ENCODE results near the gene IL1RAPL2. TPM values are rescaled to one million over a fixed set of nuclear protein-coding genes. Genes with fewer than 3 reads are reported as not detected.

The IL1RAPL2 gene
- total RNA-seq, 1 donor from 2014 or later, result not detected

DNA sequence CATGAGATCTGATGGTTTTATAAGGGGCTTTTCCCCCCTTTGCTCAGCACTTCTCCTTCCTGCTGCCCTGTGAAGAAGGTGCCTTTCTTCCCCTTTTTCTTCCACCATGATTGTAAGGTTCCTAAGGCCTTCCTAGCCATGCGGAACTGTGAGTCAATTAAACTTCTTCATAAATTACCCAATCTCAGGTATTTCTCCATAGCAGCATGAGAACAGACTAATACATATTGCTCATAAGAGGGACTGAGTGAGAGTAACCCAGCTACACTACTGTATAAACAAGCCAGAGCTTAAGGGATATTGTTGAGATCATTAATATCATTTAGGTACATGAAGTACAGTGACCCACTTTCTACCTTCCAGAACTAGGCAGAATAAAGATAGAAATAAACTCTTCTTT, 551.6 kb downstream of the IL1RAPL2 start:
- DNase-seq (no peak), ATAC-seq (ENCODE audit: low read depth) (no peak)
- ChIA-PET CTCF (no interaction called here), POLR2A (no interaction called here)
- Mint-ChIP-seq H3K36me3 (ENCODE audit: low read depth) (no peaks in the 10 kb centered on the region), H3K4me3 (no peak overlapping the region), H3K27me3 (no peaks in the 10 kb centered on the region), H3K9me3 (no peaks in the 10 kb centered on the region), H3K4me1 (no peaks in the 10 kb centered on the region), H3K27ac (no peak overlapping the region)
- intact Hi-C loops (cut with micrococcal nuclease), result no loop called here
- TF ChIP-seq, protein P1, sequence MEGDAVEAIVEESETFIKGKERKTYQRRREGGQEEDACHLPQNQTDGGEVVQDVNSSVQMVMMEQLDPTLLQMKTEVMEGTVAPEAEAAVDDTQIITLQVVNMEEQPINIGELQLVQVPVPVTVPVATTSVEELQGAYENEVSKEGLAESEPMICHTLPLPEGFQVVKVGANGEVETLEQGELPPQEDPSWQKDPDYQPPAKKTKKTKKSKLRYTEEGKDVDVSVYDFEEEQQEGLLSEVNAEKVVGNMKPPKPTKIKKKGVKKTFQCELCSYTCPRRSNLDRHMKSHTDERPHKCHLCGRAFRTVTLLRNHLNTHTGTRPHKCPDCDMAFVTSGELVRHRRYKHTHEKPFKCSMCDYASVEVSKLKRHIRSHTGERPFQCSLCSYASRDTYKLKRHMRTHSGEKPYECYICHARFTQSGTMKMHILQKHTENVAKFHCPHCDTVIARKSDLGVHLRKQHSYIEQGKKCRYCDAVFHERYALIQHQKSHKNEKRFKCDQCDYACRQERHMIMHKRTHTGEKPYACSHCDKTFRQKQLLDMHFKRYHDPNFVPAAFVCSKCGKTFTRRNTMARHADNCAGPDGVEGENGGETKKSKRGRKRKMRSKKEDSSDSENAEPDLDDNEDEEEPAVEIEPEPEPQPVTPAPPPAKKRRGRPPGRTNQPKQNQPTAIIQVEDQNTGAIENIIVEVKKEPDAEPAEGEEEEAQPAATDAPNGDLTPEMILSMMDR (IDR thresholded peaks at IDR 0.05), result no peak

DNA sequence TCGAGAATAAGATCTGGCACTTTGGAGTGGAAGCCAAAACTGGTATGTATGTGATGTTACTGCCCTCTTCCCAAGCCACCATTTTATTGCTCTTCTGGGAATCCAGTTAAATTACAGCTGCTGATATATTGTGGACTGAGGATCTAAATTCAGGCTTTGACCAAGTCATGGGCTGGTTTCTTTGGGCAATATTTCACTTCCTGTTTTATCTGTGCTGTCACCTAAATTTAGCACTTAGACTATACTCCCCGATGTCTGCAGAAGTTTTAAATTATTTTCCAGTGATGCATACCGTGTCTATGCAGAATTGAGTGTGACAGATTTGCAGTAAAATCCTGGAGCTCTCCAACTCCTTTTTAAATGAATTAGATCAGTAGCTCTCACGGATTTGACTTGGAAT, 554.5 kb downstream of the IL1RAPL2 start:
- no peaks in the 10 kb centered on the region for H3K27me3 Mint-ChIP-seq
- H3K27ac Mint-ChIP-seq, result no peak overlapping the region
- no peak for DNase-seq
- ChIA-PET CTCF (no interaction called here), POLR2A (no interaction called here)
- no peak for ATAC-seq (ENCODE audit: low read depth)
- intact Hi-C loops (cut with micrococcal nuclease), result loop anchor here (10.0 kb wide), 1 partner anchor 56 kb away; no protein-coding TSS in a partner anchor
- no peaks in the 10 kb centered on the region for H3K9me3 Mint-ChIP-seq
- no peaks in the 10 kb centered on the region for H3K36me3 Mint-ChIP-seq (ENCODE audit: low read depth)
- TF ChIP-seq, protein P1 (IDR thresholded peaks at IDR 0.05), result no peak
- H3K4me1 Mint-ChIP-seq, result no peaks in the 10 kb centered on the region
- no peak overlapping the region for H3K4me3 Mint-ChIP-seq

DNA sequence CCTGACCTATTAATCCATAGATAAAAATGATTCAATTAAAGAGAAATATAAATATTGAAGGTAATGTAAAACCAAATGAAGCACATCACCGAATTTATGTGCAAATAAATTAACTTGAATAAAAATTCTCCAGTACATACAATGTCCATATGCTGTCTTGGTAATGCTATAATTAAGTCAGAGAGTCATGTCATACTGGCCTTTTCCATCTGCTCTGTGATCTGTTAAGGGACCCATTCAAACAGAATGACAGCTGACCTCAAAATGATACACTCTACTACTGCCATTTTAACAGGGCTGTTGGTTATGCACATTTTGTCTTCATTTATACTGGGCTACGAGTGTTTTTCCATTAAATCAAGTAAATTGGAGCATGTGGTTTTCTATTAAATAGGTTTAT, 555.2 kb downstream of the IL1RAPL2 start:
- ChIA-PET CTCF (no interaction called here), POLR2A (no interaction called here)
- H3K36me3 Mint-ChIP-seq (ENCODE audit: low read depth), result no peaks in the 10 kb centered on the region
- TF ChIP-seq, protein P1 (IDR thresholded peaks at IDR 0.05), result no peak
- ATAC-seq (ENCODE audit: low read depth), result no peak
- no peak for DNase-seq
- H3K27ac Mint-ChIP-seq, result no peak overlapping the region
- H3K9me3 Mint-ChIP-seq, result no peaks in the 10 kb centered on the region
- no peak overlapping the region for H3K4me3 Mint-ChIP-seq
- intact Hi-C loops (cut with micrococcal nuclease), result loop anchor here (10.0 kb wide), 1 partner anchor 56 kb away; no protein-coding TSS in a partner anchor
- no peaks in the 10 kb centered on the region for H3K27me3 Mint-ChIP-seq
- no peaks in the 10 kb centered on the region for H3K4me1 Mint-ChIP-seq

DNA sequence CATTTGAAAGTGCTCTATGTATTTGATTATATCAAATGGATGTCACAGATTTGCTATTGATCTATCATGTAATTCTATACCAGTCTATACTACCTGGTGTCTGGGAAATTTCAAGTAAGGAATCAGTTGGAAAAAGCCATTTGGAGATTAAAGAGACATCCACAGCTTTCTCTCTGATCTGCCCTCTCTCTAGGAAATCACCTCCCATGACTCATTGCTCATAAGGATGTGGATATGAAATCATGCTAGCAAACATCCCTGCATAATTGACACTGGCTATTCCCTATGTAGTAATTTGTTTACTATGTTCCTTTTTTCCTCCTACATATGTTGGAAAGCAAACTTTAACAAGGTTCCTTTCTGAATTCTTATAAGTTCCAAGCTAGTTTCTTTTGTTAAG, 560.2 kb downstream of the IL1RAPL2 start:
- Mint-ChIP-seq H3K36me3 (ENCODE audit: low read depth) (no peaks in the 10 kb centered on the region), H3K4me3 (no peak overlapping the region), H3K27me3 (no peaks in the 10 kb centered on the region), H3K4me1 (no peaks in the 10 kb centered on the region), H3K27ac (no peak overlapping the region), H3K9me3 (no peaks in the 10 kb centered on the region)
- TF ChIP-seq, protein P1 (IDR thresholded peaks at IDR 0.05), result no peak
- intact Hi-C loops (cut with micrococcal nuclease), result loop anchor here (10.0 kb wide), 1 partner anchor 61 kb away; no protein-coding TSS in a partner anchor
- ATAC-seq (ENCODE audit: low read depth) (no peak), DNase-seq (no peak)
- CTCF ChIA-PET, result no interaction called here
- POLR2A ChIA-PET, result no interaction called here

DNA sequence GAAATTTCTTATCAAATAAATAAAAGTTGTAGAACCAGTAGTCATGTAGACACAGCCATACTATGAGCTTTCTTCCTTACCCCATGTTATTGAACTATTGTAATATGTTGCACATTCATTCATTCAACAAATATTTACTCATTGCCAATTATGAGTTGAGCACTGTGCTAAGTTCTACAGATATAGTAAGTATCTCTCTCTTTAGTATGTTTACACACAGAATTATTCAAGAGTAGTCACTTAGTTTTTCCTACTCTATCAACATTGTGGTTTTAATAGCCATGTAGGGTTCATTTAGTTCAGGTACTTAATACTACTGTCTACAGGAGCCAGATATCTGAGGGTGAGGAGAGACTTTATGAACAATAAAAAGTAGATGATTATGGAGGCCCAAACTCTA, 568.3 kb downstream of the IL1RAPL2 start:
- DNase-seq, result no peak
- ChIA-PET POLR2A (no interaction called here), CTCF (no interaction called here)
- no peak for ATAC-seq (ENCODE audit: low read depth)
- no peak overlapping the region for H3K4me3 Mint-ChIP-seq
- no peaks in the 10 kb centered on the region for H3K36me3 Mint-ChIP-seq (ENCODE audit: low read depth)
- TF ChIP-seq, protein P1 (IDR thresholded peaks at IDR 0.05), result no peak
- H3K27ac Mint-ChIP-seq, result no peak overlapping the region
- intact Hi-C loops (cut with micrococcal nuclease), result no loop called here
- no peaks in the 10 kb centered on the region for H3K9me3 Mint-ChIP-seq
- no peaks in the 10 kb centered on the region for H3K27me3 Mint-ChIP-seq
- H3K4me1 Mint-ChIP-seq, result no peaks in the 10 kb centered on the region

Data from activated B cell treated with CpG ODN at 0.5 μM for 24 hours (primary cell).